GM08714 (cell line): ENCODE results near the gene BGN.
A peak's percentile ranks its signal among the peaks of the same experiment; 100 is the strongest.

Experiments used
- H3K4me3 ChIP-seq: fragments of 200-500 bp; sonication (Bioruptor generic); 2 replicates; pipeline ENCODE4 v1.5.1; 2014; ENCODE audit warnings: mild to moderate bottlenecking, low read length, inconsistent platforms
- ZNF274 ChIP-seq: IDR thresholded peaks from 2 replicates; pipeline ENCODE4 v1.6.1; 2012; ENCODE audit warnings: mild to moderate bottlenecking, low read depth, low read length

BGN gene

GRCh38 chrX:153470411-153471363 is 24.1 kb upstream of the BGN start, which contains the start of gene HAUS7:
HAUS7 (minus strand) TSS chrX:153470576; CDS start chrX:153470557, 19 bp downstream.
- peak within 1 kb of the TSS; percentile 69; the same call in 1 of the 2 replicates for H3K4me3 ChIP-seq
- TF ChIP-seq ZNF274 = no peak

- no peak for TF ChIP-seq ZNF274
- no peak overlapping the region for H3K4me3 ChIP-seq
Measured at GRCh38 chrX:153471663-153472280, 23.0 kb upstream of the BGN start.

DNA sequence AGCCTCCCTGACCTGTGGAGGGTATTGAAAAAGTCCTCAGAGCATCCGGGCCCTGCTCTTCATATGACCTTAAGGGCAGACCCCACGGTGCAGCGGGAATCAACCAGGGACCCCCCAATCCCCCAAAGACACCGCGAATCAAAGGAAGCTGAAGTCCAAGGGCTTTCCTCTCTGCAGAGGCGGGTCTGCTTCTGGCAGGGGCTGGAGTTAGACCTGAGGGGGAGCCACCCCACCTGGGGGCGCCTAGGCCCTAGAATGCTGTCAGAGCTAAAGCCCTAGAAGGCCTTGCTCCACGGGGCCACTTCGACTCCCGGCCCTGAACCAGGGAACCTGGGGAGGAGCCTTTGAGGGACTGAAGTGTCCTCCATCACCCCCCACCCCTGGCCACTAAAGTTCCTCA is 21.7 kb upstream of the BGN start:
- H3K4me3 ChIP-seq = no peak overlapping the region
- no peak for TF ChIP-seq ZNF274

DNA sequence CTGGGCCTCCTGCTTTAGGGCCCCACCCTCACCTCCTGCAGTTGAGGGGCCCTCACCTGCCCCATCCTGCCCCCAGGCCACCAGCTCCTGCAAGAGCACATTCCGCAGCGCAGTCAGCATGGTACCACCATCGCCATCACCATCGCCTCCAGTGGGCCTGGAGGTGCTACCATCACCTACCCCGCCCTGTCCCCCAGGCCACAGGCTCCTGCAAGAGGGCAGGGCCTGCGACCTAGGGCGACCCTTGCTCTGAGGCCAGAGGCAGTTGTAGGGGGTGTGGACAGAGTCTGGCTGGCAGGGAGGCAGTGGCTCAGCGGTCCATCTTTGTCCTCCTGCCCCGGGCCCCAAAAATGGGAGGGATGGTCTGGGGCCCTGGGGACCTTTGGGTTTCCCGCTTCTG is 20.5 kb upstream of the BGN start:
- H3K4me3 ChIP-seq = no peak overlapping the region
- no peak for TF ChIP-seq ZNF274

DNA sequence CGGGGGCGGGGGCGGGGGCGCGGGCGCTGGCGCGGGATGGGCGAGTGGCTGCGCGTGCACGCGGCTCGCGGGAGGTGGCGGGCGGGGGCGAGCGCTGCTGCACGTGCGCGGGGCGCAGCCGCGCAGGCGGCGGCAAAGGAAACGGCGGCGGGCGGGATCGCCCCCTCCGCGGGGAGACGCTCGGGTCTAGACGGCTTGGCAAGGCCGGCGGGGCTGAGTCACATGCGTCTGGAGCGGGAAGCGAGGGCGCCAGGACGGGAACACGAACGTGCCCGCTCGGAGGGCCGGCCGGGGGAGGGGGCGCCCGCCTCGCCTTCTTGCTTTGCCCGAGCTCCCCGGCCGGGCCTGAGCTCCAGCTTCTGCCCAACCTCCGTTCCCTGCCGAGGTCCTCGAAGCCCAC is 20.1 kb upstream of the BGN start:
- TF ChIP-seq ZNF274 = no peak
- H3K4me3 ChIP-seq = no peak overlapping the region

DNA sequence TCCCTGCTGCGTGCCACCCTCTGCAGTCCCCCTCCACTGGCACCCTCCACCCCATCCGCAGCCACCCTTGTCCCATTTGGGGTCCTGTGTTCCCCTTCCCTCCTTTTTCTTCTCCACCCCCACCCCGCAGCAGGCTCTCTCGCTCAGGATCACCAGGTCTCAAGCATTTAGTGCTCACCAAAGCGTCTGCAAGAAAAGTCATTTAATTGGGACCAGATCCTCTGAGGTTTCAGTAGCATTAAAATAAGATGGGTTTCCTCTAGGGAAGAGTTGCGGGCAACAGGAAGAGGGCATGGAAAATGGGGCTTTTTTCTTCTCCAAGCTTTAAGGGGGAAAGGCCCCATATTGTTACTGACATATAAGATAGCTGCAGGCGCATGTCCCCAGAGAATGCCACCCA is 19.5 kb upstream of the BGN start:
- H3K4me3 ChIP-seq = no peak overlapping the region
- TF ChIP-seq ZNF274 = no peak

DNA sequence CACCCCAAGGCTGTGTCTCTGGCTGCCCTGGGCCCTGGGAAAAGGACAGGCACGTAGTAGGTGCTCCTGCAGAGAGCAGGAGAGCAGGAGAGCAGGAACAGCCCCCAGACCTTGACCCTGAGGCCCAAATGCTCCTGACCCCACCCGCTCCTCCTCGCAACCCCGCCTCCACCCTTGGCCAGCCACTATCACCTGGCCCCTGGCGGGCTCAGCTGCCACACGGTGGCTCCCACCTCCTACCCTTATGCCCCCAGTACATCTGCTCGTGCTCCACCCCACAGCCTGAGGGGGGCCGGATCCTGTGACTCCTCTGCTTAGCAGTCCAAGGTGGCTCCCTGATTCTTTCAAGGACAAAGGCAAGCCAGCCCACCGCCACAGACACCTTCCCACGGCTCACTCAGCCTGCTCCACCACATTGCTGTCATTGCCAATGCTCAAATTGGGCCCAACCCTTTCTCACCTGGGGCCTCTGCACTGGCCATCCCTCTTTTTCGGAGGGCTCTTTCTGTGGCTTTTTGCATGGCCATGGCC is 19.0 kb upstream of the BGN start:
- H3K4me3 ChIP-seq = no peak overlapping the region
- no peak for TF ChIP-seq ZNF274

GRCh38 chrX:153476666-153477363 is 18.0 kb upstream of the BGN start:
- no peak overlapping the region for H3K4me3 ChIP-seq

DNA sequence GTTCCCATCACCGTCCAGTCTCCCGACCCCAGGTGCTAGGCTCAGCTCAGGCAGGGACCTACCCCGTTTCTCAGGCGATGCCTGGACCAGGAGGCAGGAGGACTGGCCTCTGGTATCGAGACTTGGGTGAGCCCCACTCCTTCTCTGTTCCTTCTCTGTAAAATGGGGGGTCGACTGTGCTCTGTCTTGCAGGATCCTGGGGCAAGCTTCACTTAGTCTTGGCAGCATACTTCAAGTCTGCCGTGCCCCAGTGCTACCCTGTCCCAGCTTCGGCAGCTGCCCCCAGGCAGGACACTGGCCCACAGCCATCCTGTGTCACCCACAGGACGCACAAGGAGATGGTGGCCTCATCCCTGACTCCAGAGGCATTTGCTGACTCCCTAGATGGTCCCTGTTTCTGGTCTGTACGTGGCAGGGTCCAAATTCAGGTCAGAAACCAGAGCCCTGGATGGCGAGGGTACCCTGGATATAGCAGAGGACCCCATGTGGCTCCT is 17.4 kb upstream of the BGN start:
- no peak for TF ChIP-seq ZNF274
- H3K4me3 ChIP-seq = no peak overlapping the region

More at GRCh38 chrX:153476666-153477363, 18.0 kb upstream of the BGN start:
- TF ChIP-seq ZNF274 = no peak

GRCh38 chrX:153477901-153478300 is 16.9 kb upstream of the BGN start:
- TF ChIP-seq ZNF274 = no peak
- H3K4me3 ChIP-seq = no peak overlapping the region

DNA sequence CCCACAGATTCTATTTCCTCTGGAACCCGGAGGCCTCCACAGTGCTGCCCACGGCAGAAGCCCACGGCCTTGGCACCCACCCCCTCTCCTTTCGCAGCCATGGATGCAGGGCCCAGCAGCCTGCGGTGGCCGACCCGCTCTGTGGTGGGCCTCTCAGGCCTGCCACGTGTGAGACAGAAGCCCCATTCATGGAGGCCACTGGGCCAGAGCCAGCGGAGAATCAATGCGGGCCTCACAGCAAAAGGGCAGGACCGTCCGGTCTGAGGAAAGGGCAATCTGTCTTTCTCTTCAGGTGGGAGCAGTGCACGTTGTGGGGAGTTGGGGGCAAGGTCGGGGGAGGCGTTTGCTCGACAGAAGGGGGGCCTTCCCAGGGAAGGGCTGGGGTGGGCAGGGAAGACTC is 16.0 kb upstream of the BGN start:
- no peak for TF ChIP-seq ZNF274
- no peak overlapping the region for H3K4me3 ChIP-seq

- TF ChIP-seq ZNF274 = no peak
- H3K4me3 ChIP-seq = no peak overlapping the region
Measured at GRCh38 chrX:153481043-153481442, 13.7 kb upstream of the BGN start.

DNA sequence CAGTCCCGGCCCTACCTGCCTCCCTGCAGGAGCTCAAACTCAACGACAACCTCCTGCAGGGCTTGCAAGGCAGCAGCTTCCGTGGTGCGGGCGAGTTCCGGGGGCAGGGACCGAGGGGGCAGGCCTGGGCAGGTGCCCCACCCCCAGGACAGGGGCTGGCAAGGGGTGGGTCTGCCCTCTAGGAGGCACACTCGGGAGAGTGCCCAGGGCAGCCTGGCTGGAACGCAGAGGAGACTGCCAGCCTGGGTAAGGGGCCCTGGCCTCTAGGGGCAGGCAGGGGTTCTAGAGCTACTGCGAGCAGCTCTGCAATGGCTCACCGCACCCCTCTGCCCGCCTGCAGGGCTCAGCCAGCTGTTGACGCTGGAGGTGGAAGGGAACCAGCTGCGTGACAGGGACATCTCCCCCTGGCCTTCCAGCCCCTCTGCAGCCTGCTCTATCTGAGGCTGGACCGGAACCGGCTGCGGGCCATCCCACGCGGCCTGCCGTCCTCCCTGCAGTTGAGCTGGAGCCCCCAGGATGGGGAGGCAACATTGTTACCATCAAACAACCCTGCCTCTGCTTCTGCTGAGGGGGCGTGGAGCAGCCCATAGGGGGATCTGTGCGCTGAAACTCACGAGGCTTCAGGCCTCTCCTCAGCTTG is 12.3 kb upstream of the BGN start:
- no peak for TF ChIP-seq ZNF274
- H3K4me3 ChIP-seq = no peak overlapping the region
